Thymus (tissue), 11 donors: Measurements from ENCODE around the gene SHROOM2. TPM values are rescaled to one million over a fixed set of nuclear protein-coding genes. Genes with fewer than 3 reads are reported as not detected.

Experiments used
- DNase-seq, 9 donors: peaks; one replicate each; pipeline ENCODE4 v3.0.0-alpha.2; 2013; ENCODE audit warnings: low spot score in 9 of 9, low read depth in 6 of 9, missing footprints in 1 of 9
- H3K27ac ChIP-seq, 2 donors: one replicate each; pipeline ENCODE4 v1.5.1; 2013; ENCODE audit warnings: control low read depth in 1 of 2, low read depth in 1 of 2, low read length in 1 of 2, mild to moderate bottlenecking in 1 of 2, moderate library complexity in 1 of 2
- H3K27me3 ChIP-seq, 2 donors: one replicate each; pipeline ENCODE4 v1.5.1; 2013; ENCODE audit warnings: low read length in 1 of 2; ENCODE audit not compliant: control insufficient read depth in 2 of 2, insufficient read depth in 1 of 2
- H3K36me3 ChIP-seq, 2 donors: one replicate each; pipeline ENCODE4 v1.5.1; 2013; ENCODE audit warnings: low read length in 1 of 2, mild to moderate bottlenecking in 1 of 2, moderate library complexity in 1 of 2; ENCODE audit not compliant: control insufficient read depth in 2 of 2, insufficient read depth in 2 of 2
- H3K4me1 ChIP-seq, 2 donors: one replicate each; pipeline ENCODE4 v1.5.1; 2013; ENCODE audit warnings: low read length in 2 of 2; ENCODE audit not compliant: control insufficient read depth in 2 of 2, insufficient read depth in 2 of 2
- H3K4me3 ChIP-seq, 2 donors: one replicate each; pipeline ENCODE4 v1.5.1; 2013; ENCODE audit warnings: low read length in 2 of 2, control low read depth in 1 of 2, mild to moderate bottlenecking in 1 of 2
- H3K9me3 ChIP-seq, 2 donors: one replicate each; pipeline ENCODE4 v1.5.1; 2013; ENCODE audit warnings: low read length in 1 of 2, mild to moderate bottlenecking in 1 of 2; ENCODE audit not compliant: control insufficient read depth in 2 of 2, insufficient read depth in 1 of 2
- WGBS: extraction: QIAGEN DNeasy Blood & Tissue Kit; methylation state at CpG from one replicate; pipeline ENCODE4 v1.1.7; 2013; 5-methylcytosine and 5-hydroxymethylcytosine counted together
- polyA plus RNA-seq: library from polyadenylated mRNA; stranded (reverse); fragments of 200-250 nt; gene quantifications from one replicate; pipeline ENCODE4 v1.2.3, GENCODE V29; 2013
- total RNA-seq: library from RNA; stranded (reverse); fragments of 120-200 nt; gene quantifications from one replicate; pipeline ENCODE4 v1.2.4, GENCODE V29; 2013
- donor health status: healthy.

The SHROOM2 gene
- total and polyA plus RNA-seq, 2 donors = 2.3 to 4.6 TPM

GRCh38 chrX:9844936-9845577 is 58.8 kb downstream of the SHROOM2 start:
- DNase-seq = no peak
- peaks cover 0 to 17% of the 10 kb centered on the region in 2 donors for H3K27me3 ChIP-seq
- H3K4me3 ChIP-seq = no peak overlapping the region
- whole genome bisulfite sequencing = 97% methylated on average over 7 of the region's 7 CpGs
- H3K36me3 ChIP-seq = no peaks in the 10 kb centered on the region
- H3K9me3 ChIP-seq = no peaks in the 10 kb centered on the region
- peaks cover 0 to 6% of the 10 kb centered on the region in 2 donors for H3K4me1 ChIP-seq
- no peak overlapping the region for H3K27ac ChIP-seq

GRCh38 chrX:9845578-9845952 is 59.3 kb downstream of the SHROOM2 start:
- 86% methylated on average over 6 of the region's 6 CpGs for WGBS
- no peaks in the 10 kb centered on the region for H3K36me3 ChIP-seq

GRCh38 chrX:9846631-9847030 is 60.4 kb downstream of the SHROOM2 start:
- WGBS = 98% methylated on average over 8 of the region's 8 CpGs
- Histone ChIP-seq H3K9me3 (no peaks in the 10 kb centered on the region), H3K4me1 (peaks cover 0 to 6% of the 10 kb centered on the region in 2 donors), H3K36me3 (no peaks in the 10 kb centered on the region), H3K27me3 (peaks cover 0 to 11% of the 10 kb centered on the region in 2 donors), H3K27ac (no peak overlapping the region), H3K4me3 (no peak overlapping the region)
- DNase-seq = no peak

More at GRCh38 chrX:9845578-9845952, 59.3 kb downstream of the SHROOM2 start:
- H3K27ac ChIP-seq = no peak overlapping the region
- H3K4me3 ChIP-seq = no peak overlapping the region
- no peak for DNase-seq
- H3K27me3 ChIP-seq = peaks cover 0 to 14% of the 10 kb centered on the region in 2 donors
- H3K4me1 ChIP-seq = peaks cover 0 to 6% of the 10 kb centered on the region in 2 donors
- H3K9me3 ChIP-seq = no peaks in the 10 kb centered on the region

GRCh38 chrX:9847071-9847470 is 60.8 kb downstream of the SHROOM2 start:
- Histone ChIP-seq H3K4me3 (no peak overlapping the region), H3K27me3 (peaks cover 0 to 10% of the 10 kb centered on the region in 2 donors), H3K4me1 (peaks cover 0 to 6% of the 10 kb centered on the region in 2 donors), H3K27ac (no peak overlapping the region), H3K36me3 (no peaks in the 10 kb centered on the region), H3K9me3 (no peaks in the 10 kb centered on the region)
- DNase-seq = no peak
- WGBS = 95% methylated on average over 8 of the region's 8 CpGs

GRCh38 chrX:9848718-9849479 is 62.7 kb downstream of the SHROOM2 start:
- Histone ChIP-seq H3K27ac (no peak overlapping the region), H3K9me3 (no peaks in the 10 kb centered on the region), H3K36me3 (no peaks in the 10 kb centered on the region), H3K4me3 (no peak overlapping the region), H3K27me3 (peaks cover 0 to 7% of the 10 kb centered on the region in 2 donors), H3K4me1 (no peaks in the 10 kb centered on the region)
- DNase-seq = no peak
- WGBS = 97% methylated on average over 17 of the region's 17 CpGs

GRCh38 chrX:9851890-9852289 is 65.7 kb downstream of the SHROOM2 start:
- peaks cover 0 to 10% of the 10 kb centered on the region in 2 donors for H3K27me3 ChIP-seq
- H3K9me3 ChIP-seq = no peaks in the 10 kb centered on the region
- no peak overlapping the region for H3K27ac ChIP-seq
- 93% methylated on average over 6 of the region's 6 CpGs for WGBS
- no peaks in the 10 kb centered on the region for H3K4me1 ChIP-seq
- no peak overlapping the region for H3K4me3 ChIP-seq
- H3K36me3 ChIP-seq = no peaks in the 10 kb centered on the region
- DNase-seq = no peak

- no peak for DNase-seq
Measured at GRCh38 chrX:9853307-9853706, 67.1 kb downstream of the SHROOM2 start.

GRCh38 chrX:9855561-9856283 is 69.5 kb downstream of the SHROOM2 start:
- WGBS = 80% methylated on average over 14 of the region's 14 CpGs
- Histone ChIP-seq H3K27ac (no peak overlapping the region), H3K4me3 (no peak overlapping the region), H3K4me1 (no peaks in the 10 kb centered on the region), H3K27me3 (peaks cover 0 to 11% of the 10 kb centered on the region in 2 donors), H3K36me3 (no peaks in the 10 kb centered on the region), H3K9me3 (no peaks in the 10 kb centered on the region)
- DNase-seq = no peak

More at GRCh38 chrX:9853307-9853706, 67.1 kb downstream of the SHROOM2 start:
- no peak overlapping the region for H3K27ac ChIP-seq
- H3K4me3 ChIP-seq = no peak overlapping the region
- no peaks in the 10 kb centered on the region for H3K9me3 ChIP-seq
- peaks cover 0 to 10% of the 10 kb centered on the region in 2 donors for H3K27me3 ChIP-seq
- no peaks in the 10 kb centered on the region for H3K36me3 ChIP-seq
- WGBS = 91% methylated on average over 4 of the region's 4 CpGs
- H3K4me1 ChIP-seq = no peaks in the 10 kb centered on the region

GRCh38 chrX:9856588-9856987 is 70.4 kb downstream of the SHROOM2 start:
- Histone ChIP-seq H3K9me3 (no peaks in the 10 kb centered on the region), H3K4me1 (no peaks in the 10 kb centered on the region), H3K27me3 (peaks cover 0 to 11% of the 10 kb centered on the region in 2 donors), H3K4me3 (no peak overlapping the region), H3K36me3 (no peaks in the 10 kb centered on the region), H3K27ac (no peak overlapping the region)
- DNase-seq = no peak
- 90% methylated on average over 9 of the region's 9 CpGs for WGBS
